K562 (cell line): ENCODE data around the gene ASXL2.

Source experiments
- CTCF ChIP-seq, 3 experiments: IDR thresholded peaks in 2 of 3; conservative IDR thresholded peaks in 1 of 3; 2 replicates each; pipeline ENCODE4 v1.5.1; 2011 to 2012; ENCODE audit warnings: low read length in 3 of 3, mild to moderate bottlenecking in 3 of 3, control low read depth in 2 of 3, improper control_type of control experiment in 1 of 3, inconsistent platforms in 1 of 3, low read depth in 1 of 3, mixed read lengths in 1 of 3, moderate library complexity in 1 of 3; ENCODE audit not compliant: insufficient read depth in 2 of 3
- CUX1 ChIP-seq: fragments of 200-800 bp; sonication (Bioruptor generic); IDR thresholded peaks from 2 replicates; pipeline ENCODE4 v1.6.1; 2016; ENCODE audit warnings: missing genetic modification characterization, missing compliant biosample characterization
- HMGXB4 ChIP-seq: sonication (generic); formaldehyde crosslinking; IDR thresholded peaks from 2 replicates; pipeline ENCODE4 v1.8.1; 2023; ENCODE audit warnings: mild to moderate bottlenecking, missing genetic modification reagents
- ID3 ChIP-seq, 2 experiments: fragments of 250-450 bp in 1 of 2; fragments of 450-650 bp in 1 of 2; sonication (Bioruptor Pico) in 1 of 2; IDR thresholded peaks; 2 replicates each; pipeline versions ENCODE4 v1.6.1 to v1.8.0; 2016 to 2021; ENCODE audit warnings: mild to moderate bottlenecking in 2 of 2, moderate library complexity in 2 of 2, missing compliant biosample characterization in 1 of 2, missing genetic modification characterization in 1 of 2
- KLF10 ChIP-seq: fragments of 250-450 bp; sonication (Bioruptor Pico); IDR thresholded peaks from 2 replicates; pipeline ENCODE4 v1.6.1; 2021; ENCODE audit warnings: matching md5 sums
- KLF6 ChIP-seq: fragments of 250-450 bp; sonication (Bioruptor Pico); IDR thresholded peaks from 2 replicates; pipeline ENCODE4 v1.4.0; 2020; ENCODE audit warnings: mild to moderate bottlenecking, moderate library complexity, borderline replicate concordance
- SIRT6 ChIP-seq: IDR thresholded peaks from one replicate; pipeline ENCODE4 v1.6.1; 2012; ENCODE audit warnings: low read depth, mild to moderate bottlenecking, control low read depth, inconsistent platforms, low read length, moderate library complexity
- SMAD2 ChIP-seq: fragments of 150-350 bp; IDR thresholded peaks from 2 replicates; pipeline ENCODE4 v1.6.1; 2014; ENCODE audit warnings: low read depth, mild to moderate bottlenecking, low read length
- THAP7 ChIP-seq: fragments of 250-450 bp; sonication (Bioruptor Pico); IDR thresholded peaks from 2 replicates; pipeline ENCODE4 v1.5.0; 2021
- UBTF ChIP-seq, 2 experiments: IDR thresholded peaks; 2 replicates each; pipeline ENCODE4 v1.6.1; 2012; ENCODE audit warnings: improper control_type of control experiment in 2 of 2, low read depth in 2 of 2, low read length in 2 of 2, borderline replicate concordance in 1 of 2
- ZNF431 ChIP-seq: sonication (generic); formaldehyde crosslinking; IDR thresholded peaks from 2 replicates; pipeline ENCODE4 v1.8.0; 2022; ENCODE audit warnings: mild to moderate bottlenecking, missing genetic modification reagents
- ZNF561 ChIP-seq: fragments of 450-650 bp; formaldehyde crosslinking; conservative IDR thresholded peaks from 2 replicates; pipeline ENCODE4 v1.4.0; 2020; ENCODE audit warnings: mild to moderate bottlenecking, moderate library complexity

- TF ChIP-seq ZNF561 (CRISPR knock-in tag) (no peak), KLF6 (CRISPR knock-in tag) (no peak), KLF10 (CRISPR knock-in tag) (no peak), HMGXB4 (CRISPR knock-in tag) (no peak), ID3 (CRISPR knock-in tag; IDR thresholded peaks at IDR 0.05) (no peak), ID3 (tag; IDR thresholded peaks at IDR 0.05) (no peak), CTCF (IDR thresholded peaks at IDR 0.05 in 2 of 3, conservative IDR thresholded peaks at IDR 0.05 in 1 of 3; ENCODE audit: insufficient read depth in 2 of 3, low read depth in 1 of 3, low read length in 3 of 3) (no peak), THAP7 (no peak), UBTF (IDR thresholded peaks at IDR 0.05; ENCODE audit: borderline replicate concordance in 1 of 2, low read depth in 2 of 2, low read length in 2 of 2) (no peak), ZNF431 (CRISPR knock-in tag) (no peak), SIRT6 (no peak), SMAD2 (no peak), CUX1 (CRISPR knock-in tag) (no peak)
Observed at GRCh38 chr2:25867396-25868003, 10.8 kb downstream of the ASXL2 start.
